Gastroesophageal sphincter (tissue), 4 donors: ENCODE data around the gene NBR1. TPM values are rescaled to one million over a fixed set of nuclear protein-coding genes. Genes with fewer than 3 reads are reported as not detected.
"Not testable (repeated sequence)": the region's sequence is repeated elsewhere in the genome, so short reads cannot be mapped to it uniquely, and the experiment has no call there.

Experiments
- ATAC-seq: fragments of 150-250 bp; one replicate; pipeline ENCODE4 v1.9.1; 2016; ENCODE audit warnings: mild to moderate bottlenecking, moderate library complexity
- H3K27ac ChIP-seq, 4 donors: fragments of 200-600 bp; sonication (generic) in 3 of 4; 1 replicate in 3 of 4; 2 replicates in 1 of 4; pipeline ENCODE4 v1.5.1; 2016 to 2019
- H3K27me3 ChIP-seq: fragments of 200-600 bp; sonication (generic); one replicate; pipeline ENCODE4 v1.5.1; 2019
- H3K36me3 ChIP-seq, 2 donors: fragments of 200-600 bp; sonication (generic); one replicate each; pipeline ENCODE4 v1.5.1; 2019; ENCODE audit warnings: control low read depth in 1 of 2
- H3K4me1 ChIP-seq, 3 donors: fragments of 200-600 bp; sonication (generic); 1 replicate in 2 of 3; 2 replicates in 1 of 3; pipeline ENCODE4 v1.5.1; 2016 to 2019; ENCODE audit warnings: control low read depth in 2 of 3
- H3K4me3 ChIP-seq, 2 donors: fragments of 200-600 bp; sonication (generic); one replicate each; pipeline ENCODE4 v1.5.1; 2019; ENCODE audit warnings: mild to moderate bottlenecking in 1 of 2, moderate library complexity in 1 of 2
- H3K9me3 ChIP-seq, 3 donors: fragments of 200-600 bp; sonication (generic); one replicate each; pipeline ENCODE4 v1.5.1; 2017 to 2019; ENCODE audit warnings: control low read depth in 2 of 3
- EP300 ChIP-seq: sonication (generic); formaldehyde crosslinking; IDR thresholded peaks from one replicate; pipeline ENCODE4 v1.6.1; 2017; ENCODE audit warnings: antibody characterized with exemption, mild to moderate bottlenecking
- POLR2A ChIP-seq, 2 donors: fragments of 450-650 bp; IDR thresholded peaks; one replicate each; pipeline ENCODE4 v1.6.1; 2017; ENCODE audit warnings: antibody characterized with exemption in 2 of 2, mild to moderate bottlenecking in 2 of 2, moderate library complexity in 1 of 2
- POLR2AphosphoS5 ChIP-seq: sonication (generic); formaldehyde crosslinking; IDR thresholded peaks from one replicate; pipeline ENCODE4 v1.6.1; 2017; ENCODE audit warnings: antibody characterized with exemption
- WGBS, 2 donors: methylation state at CpG; one replicate each; pipeline ENCODE4 v1.1.5; 2018; ENCODE audit warnings: low coverage in 1 of 2; 5-methylcytosine and 5-hydroxymethylcytosine counted together
- total RNA-seq, 4 donors: library from RNA; depleted of rRNA; stranded (reverse); fragments of >200 nt; gene quantifications; one replicate each; pipeline ENCODE4 v1.1.0, GENCODE V29; 2016
- TF ChIP-seq, protein P1 (sequence below), 4 experiments: fragments of 200-600 bp in 2 of 4; fragments of 450-650 bp in 2 of 4; sonication (generic) in 1 of 4; IDR thresholded peaks; one replicate each; pipeline ENCODE4 v1.5.1; 2017 to 2019; ENCODE audit warnings: antibody characterized with exemption in 4 of 4, mild to moderate bottlenecking in 2 of 4, moderate library complexity in 2 of 4

Gene NBR1
- total RNA-seq, 4 donors from 2014 or later: 99.2 to 152 (median 126) TPM

DNA sequence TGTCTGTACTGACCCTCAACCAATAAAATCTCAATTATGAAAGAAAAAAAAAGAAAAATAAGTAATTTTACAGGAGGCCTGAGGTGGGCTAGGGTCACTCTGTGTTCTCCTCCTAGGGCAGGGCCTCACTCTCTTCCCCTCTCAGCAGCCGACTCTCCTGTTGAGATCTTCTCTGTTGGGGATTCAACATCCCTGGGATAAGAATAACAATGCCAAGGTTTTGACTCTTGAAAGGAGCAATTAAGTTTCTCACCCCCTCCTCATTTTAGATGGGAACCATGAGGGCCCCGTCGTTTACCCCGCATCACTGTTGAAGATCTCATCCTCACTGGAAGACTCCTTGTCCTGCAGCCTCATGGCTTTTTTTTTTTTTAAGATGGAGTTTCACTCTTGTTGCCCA is 24.4 kb upstream of the NBR1 start:
- WGBS, 2 donors: 91% methylated on average over 4 of the region's 4 CpGs; no CpG with 5 or more reads in 1 of the 2 donors

GRCh38 chr17:43151880-43152456 is 19.0 kb upstream of the NBR1 start:
- H3K27me3 ChIP-seq: no peaks in the 10 kb centered on the region
- TF ChIP-seq POLR2A (IDR thresholded peaks at IDR 0.05) (no peak), POLR2AphosphoS5 (no peak), EP300 (no peak)
- TF ChIP-seq, protein P1, sequence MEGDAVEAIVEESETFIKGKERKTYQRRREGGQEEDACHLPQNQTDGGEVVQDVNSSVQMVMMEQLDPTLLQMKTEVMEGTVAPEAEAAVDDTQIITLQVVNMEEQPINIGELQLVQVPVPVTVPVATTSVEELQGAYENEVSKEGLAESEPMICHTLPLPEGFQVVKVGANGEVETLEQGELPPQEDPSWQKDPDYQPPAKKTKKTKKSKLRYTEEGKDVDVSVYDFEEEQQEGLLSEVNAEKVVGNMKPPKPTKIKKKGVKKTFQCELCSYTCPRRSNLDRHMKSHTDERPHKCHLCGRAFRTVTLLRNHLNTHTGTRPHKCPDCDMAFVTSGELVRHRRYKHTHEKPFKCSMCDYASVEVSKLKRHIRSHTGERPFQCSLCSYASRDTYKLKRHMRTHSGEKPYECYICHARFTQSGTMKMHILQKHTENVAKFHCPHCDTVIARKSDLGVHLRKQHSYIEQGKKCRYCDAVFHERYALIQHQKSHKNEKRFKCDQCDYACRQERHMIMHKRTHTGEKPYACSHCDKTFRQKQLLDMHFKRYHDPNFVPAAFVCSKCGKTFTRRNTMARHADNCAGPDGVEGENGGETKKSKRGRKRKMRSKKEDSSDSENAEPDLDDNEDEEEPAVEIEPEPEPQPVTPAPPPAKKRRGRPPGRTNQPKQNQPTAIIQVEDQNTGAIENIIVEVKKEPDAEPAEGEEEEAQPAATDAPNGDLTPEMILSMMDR (IDR thresholded peaks at IDR 0.05): no peak
- H3K4me1 ChIP-seq: no peaks in the 10 kb centered on the region
- no peaks in the 10 kb centered on the region for H3K9me3 ChIP-seq
- H3K36me3 ChIP-seq: peaks cover 0 to 17% of the 10 kb centered on the region in 2 donors
- ATAC-seq: no peak
- WGBS, 2 donors: 85 to 100% methylated on average over 1 to 3 of the region's 3 CpGs
- H3K27ac ChIP-seq: no peak overlapping the region
- H3K4me3 ChIP-seq: no peak overlapping the region

More for the DNA sequence above, 24.4 kb upstream of the NBR1 start:
- TF ChIP-seq EP300 (no peak), POLR2A (IDR thresholded peaks at IDR 0.05) (no peak), POLR2AphosphoS5 (no peak)
- TF ChIP-seq, protein P1 (IDR thresholded peaks at IDR 0.05): no peak
- no peak overlapping the region for H3K27ac ChIP-seq
- H3K4me1 ChIP-seq: no peaks in the 10 kb centered on the region
- no peak overlapping the region for H3K4me3 ChIP-seq
- H3K27me3 ChIP-seq: no peaks in the 10 kb centered on the region
- peaks cover 0 to 37% of the 10 kb centered on the region in 2 donors for H3K36me3 ChIP-seq
- ATAC-seq: no peak
- H3K9me3 ChIP-seq: no peaks in the 10 kb centered on the region

DNA sequence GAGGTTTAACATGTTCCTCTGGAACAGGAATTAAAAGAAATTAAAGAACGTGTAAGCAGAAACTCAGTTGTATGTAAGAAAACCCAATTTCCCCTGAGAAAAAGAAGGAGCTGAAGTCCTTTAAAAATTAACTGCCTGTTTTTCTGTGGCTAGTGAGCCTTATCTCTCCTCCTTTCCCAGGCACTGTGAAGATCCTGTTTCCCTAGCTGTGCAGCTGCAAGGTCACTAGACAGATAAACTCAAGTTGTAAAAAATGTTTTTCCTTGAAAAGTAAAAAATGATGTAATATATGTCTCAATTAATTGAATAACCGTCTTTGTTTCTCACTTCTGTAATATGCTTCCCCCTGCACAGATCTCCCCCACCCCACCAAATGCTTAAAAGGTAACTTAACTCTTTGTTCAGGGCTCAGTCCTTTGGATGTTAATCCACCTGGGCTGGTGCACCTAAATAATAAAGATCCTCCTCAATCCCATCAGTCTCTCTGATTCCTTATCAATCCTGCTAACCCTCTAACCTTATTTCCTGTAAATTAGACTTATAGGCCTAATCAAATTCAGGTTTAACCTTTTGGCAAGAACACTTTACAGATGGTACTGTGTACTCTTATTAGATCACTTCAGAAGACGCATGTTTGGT is 17.7 kb upstream of the NBR1 start:
- not testable (repeated sequence) for H3K4me3 ChIP-seq, H3K27me3 ChIP-seq, H3K27ac ChIP-seq, ATAC-seq, H3K4me1 ChIP-seq, H3K9me3 ChIP-seq
- peaks cover 0 to 24% of the 10 kb centered on the region in 2 donors for H3K36me3 ChIP-seq
- WGBS, 2 donors: 76 to 83% methylated on average over 2 to 3 of the region's 3 CpGs

- Histone ChIP-seq H3K27me3 (no peaks in the 10 kb centered on the region), H3K4me3 (no peak overlapping the region), H3K4me1 (no peaks in the 10 kb centered on the region), H3K9me3 (no peaks in the 10 kb centered on the region), H3K27ac (no peak overlapping the region), H3K36me3 (peaks cover 0 to 30% of the 10 kb centered on the region in 2 donors)
- no peak for ATAC-seq
- TF ChIP-seq POLR2A (IDR thresholded peaks at IDR 0.05): no peak
- TF ChIP-seq POLR2AphosphoS5: no peak
- TF ChIP-seq EP300: no peak
- TF ChIP-seq, protein P1 (IDR thresholded peaks at IDR 0.05): no peak
- 90 to 100% methylated on average over 1 to 2 of the region's 3 CpGs for WGBS, 2 donors
Measured at GRCh38 chr17:43155666-43156065, 15.3 kb upstream of the NBR1 start.

DNA sequence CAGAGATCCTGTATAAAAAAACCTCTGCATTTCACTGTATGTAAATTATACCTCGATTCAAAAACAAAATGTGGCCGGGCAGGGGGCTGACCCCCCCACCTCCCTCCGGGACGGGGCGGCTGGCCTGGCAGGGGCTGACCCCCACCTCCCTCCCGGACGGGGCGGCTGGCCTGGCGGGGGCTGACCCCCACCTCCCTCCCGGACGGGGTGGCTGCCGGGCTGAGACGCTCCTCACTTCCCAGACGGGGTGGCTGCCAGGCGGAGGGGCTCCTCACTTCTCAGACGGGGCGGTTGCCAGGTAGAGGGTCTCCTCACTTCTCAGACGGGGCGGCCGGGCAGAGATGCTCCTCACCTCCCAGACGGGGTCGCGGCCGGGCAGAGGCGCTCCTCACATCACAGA is 11.8 kb upstream of the NBR1 start:
- H3K4me3 ChIP-seq, H3K27ac ChIP-seq, ATAC-seq, H3K9me3 ChIP-seq, H3K27me3 ChIP-seq, H3K4me1 ChIP-seq: not testable (repeated sequence)
- no CpG with 5 or more reads among the region's 25 CpGs for WGBS, 2 donors
- peaks cover 0 to 40% of the 10 kb centered on the region in 2 donors for H3K36me3 ChIP-seq

DNA sequence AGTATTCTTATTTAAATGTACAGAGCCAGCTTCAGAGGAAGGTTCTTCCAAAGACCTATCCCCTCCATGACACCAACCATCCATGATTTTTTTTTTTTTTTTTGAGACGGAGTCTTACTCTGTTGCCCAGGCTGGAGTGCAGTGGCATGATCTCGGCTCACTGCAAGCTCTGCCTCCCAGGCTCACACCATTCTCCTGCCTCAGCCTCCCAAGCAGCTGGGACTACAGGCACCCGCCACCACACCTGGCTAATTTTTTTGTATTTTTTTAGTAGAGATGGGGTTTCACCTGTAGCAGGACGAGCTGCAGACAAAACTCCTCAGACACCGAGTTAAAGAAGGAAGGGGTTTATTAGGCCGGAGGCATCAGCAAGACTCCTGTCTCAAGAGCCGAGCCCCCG is 11.1 kb upstream of the NBR1 start:
- H3K27me3 ChIP-seq, H3K9me3 ChIP-seq, H3K4me3 ChIP-seq, H3K27ac ChIP-seq, ATAC-seq, H3K4me1 ChIP-seq: not testable (repeated sequence)
- peaks cover 0 to 43% of the 10 kb centered on the region in 2 donors for H3K36me3 ChIP-seq
- 80 to 94% methylated on average over 1 to 5 of the region's 8 CpGs for WGBS, 2 donors

DNA sequence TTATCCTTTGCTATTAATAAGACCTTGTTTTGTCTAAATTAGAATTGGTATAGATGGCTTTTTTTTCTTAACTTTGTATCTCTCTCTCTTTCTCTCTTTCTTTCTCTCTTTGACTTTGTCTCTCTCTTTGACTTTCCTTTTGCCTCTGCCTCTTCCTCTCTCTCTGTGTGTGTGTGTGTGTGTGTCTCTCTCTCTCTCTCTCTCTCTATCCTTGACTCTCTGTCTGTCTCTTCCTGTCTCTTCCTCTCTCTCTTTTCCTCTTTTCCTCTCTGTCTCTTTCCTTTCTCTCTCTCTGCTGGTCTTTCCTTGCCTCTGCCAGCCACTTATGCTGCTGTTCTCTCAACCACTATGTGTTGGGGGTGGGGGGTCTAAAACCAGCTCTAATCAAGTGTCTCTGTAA is 5.0 kb upstream of the NBR1 start:
- H3K4me3 ChIP-seq, H3K27me3 ChIP-seq, H3K27ac ChIP-seq, ATAC-seq, H3K9me3 ChIP-seq: not testable (repeated sequence)
- Histone ChIP-seq H3K4me1 (peaks cover 0 to 14% (median 9%) of the 10 kb centered on the region in 3 donors), H3K36me3 (peaks cover 0 to 26% of the 10 kb centered on the region in 2 donors)
